ENCODE data around the gene PCBP3.

The PCBP3 gene

DNA sequence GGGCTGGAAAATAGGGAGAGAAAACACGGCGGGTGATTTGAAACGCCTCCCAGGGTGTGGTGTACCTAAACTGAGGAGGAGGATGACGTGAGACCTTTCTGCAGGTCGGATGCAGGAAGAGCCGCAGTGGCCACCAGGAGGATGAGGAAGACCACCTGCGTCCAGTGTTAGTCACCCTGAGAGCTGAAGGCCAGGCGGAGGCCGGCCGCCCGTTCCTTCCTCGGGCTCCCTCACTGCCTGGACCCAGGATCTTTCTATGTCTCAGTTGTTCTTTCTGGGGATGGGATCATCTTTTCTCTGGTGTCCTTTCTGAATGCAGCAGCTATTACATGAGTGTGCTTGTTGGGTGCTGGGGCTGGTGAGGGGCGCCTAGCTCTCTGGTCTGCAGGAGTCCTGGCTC, 263.3 kb downstream of the PCBP3 start:
- TF ChIP-seq, protein P1, sequence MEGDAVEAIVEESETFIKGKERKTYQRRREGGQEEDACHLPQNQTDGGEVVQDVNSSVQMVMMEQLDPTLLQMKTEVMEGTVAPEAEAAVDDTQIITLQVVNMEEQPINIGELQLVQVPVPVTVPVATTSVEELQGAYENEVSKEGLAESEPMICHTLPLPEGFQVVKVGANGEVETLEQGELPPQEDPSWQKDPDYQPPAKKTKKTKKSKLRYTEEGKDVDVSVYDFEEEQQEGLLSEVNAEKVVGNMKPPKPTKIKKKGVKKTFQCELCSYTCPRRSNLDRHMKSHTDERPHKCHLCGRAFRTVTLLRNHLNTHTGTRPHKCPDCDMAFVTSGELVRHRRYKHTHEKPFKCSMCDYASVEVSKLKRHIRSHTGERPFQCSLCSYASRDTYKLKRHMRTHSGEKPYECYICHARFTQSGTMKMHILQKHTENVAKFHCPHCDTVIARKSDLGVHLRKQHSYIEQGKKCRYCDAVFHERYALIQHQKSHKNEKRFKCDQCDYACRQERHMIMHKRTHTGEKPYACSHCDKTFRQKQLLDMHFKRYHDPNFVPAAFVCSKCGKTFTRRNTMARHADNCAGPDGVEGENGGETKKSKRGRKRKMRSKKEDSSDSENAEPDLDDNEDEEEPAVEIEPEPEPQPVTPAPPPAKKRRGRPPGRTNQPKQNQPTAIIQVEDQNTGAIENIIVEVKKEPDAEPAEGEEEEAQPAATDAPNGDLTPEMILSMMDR (IDR thresholded peaks at IDR 0.05; ENCODE audit: low read length, missing control alignments): no peak
- H3K4me3 ChIP-seq (replicated peaks; ENCODE audit: low read depth, low read length): no peak overlapping the region
- no peak for DNase-seq (ENCODE audit: low read depth)

DNA sequence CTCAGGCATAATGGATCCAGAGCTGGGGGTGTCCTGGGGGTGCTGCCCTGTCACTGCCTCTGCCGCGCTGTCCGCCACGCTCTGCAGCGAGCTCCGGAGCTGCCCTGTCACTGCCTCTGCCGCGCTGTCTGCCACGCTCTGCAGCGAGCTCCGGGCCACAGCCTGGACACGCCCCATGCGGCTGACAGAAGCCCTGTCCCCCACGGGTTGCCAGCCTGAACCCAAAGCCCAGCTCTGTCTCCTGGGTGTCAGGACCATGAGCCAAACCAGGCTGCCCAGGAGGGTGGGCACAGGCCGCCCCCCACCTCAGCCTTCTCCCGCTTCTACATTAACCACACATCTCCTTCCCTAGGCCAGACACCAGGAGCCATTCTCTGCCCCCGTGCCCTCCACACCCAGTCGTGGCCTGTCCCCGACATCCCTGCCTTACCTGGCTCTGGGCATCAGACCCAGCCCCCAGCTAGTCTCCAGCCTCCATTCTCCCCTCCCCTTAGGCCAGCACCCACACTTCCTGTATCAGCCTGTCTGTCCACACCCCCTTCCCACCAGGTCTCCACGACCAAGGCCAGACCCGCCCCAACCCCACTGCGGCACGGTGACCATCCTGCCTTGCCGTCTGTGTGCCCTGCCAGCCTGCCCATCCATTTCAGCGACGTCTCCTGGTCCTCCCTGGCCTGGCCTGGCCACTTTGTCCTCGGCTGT, 265.2 kb downstream of the PCBP3 start:
- TF ChIP-seq, protein P1 (IDR thresholded peaks at IDR 0.05; ENCODE audit: low read length, missing control alignments): no peak
- DNase-seq (ENCODE audit: low read depth): no peak
- H3K4me3 ChIP-seq (replicated peaks; ENCODE audit: low read depth, low read length): no peak overlapping the region

DNA sequence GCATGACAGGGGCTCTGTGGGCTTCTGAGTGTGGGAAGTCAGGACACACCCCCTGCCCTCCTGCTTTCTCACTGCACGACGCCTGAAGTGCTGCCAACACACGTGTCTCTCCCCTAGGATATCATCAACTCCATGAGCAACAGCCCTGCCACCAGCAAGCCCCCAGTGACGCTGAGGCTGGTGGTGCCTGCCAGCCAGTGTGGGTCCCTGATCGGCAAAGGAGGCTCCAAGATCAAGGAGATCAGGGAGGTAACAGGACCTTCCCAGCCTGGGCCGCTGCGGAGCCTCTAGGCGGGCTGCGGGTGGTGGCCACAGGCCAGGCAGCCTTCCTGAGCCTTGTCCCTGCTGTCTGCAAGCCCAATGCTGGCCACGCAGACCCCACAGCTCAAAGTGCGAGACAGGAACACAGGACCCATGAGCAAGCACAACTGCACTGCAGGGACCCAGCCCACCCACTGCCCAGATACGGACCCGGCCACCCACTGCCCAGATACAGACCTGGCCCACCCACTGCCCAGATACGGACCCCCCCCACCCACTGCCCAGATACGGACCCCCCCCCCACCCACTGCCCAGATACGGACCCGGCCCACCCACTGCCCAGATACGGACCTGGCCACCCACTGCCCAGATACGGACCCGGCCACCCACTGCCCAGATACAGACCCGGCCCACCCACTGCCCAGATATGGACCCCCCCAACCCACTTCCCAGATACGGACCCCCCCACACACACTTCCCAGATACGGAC, 265.9 kb downstream of the PCBP3 start:
- TF ChIP-seq, protein P1 (IDR thresholded peaks at IDR 0.05; ENCODE audit: low read length, missing control alignments): no peak
- DNase-seq (ENCODE audit: low read depth): no peak
- H3K4me3 ChIP-seq (replicated peaks; ENCODE audit: low read depth, low read length): no peak overlapping the region

DNA sequence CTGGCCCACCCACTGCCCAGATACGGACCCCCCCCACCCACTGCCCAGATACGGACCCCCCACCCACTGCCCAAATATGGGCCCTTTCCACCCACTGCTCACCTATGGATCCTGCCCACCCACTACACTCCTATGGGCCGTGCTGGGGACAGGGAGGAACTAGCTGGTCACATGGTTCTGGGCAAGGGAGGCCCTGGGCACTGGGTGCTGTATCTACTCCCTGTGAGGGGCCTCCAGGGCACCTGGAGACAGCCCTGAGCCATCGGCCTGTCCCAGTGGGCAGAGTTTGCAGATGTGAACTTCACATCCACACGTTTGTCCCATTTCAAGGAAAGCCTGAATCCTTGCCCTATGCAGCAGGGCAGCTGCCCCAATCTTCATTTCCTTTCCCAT, 266.6 kb downstream of the PCBP3 start:
- no peak for DNase-seq (ENCODE audit: low read depth)
- H3K4me3 ChIP-seq (replicated peaks; ENCODE audit: low read depth, low read length): no peak overlapping the region
- TF ChIP-seq, protein P1 (IDR thresholded peaks at IDR 0.05; ENCODE audit: low read length, missing control alignments): no peak

DNA sequence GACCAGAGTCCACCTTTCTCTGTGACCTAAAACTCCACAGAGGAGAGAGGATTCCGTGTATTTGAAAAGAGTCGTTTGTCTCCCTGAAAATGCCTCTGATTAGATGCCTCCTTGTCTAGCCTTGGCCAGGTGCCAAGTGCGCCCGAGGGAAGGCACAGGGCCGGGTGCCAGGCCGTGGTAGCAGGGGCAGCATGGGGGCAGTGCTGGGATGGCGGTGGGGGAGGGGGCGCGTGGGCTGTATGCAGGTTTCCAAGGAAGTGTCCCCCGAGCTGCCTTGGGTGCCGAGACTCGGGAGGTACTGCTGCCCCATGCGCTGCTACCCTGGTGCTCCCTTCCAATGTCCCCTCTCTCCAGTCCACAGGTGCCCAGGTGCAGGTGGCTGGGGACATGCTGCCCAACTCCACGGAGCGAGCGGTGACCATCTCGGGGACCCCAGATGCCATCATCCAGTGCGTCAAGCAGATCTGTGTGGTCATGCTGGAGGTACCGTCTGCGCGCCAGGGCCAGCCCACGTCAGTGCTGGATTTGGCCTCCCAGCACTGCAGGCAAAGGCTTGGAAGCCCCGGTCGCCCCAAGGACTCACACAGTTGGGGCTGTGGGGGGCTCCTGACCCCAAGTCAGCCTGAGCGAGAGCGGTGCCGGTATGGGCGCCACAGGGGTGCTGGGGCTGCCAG, 267.2 kb downstream of the PCBP3 start:
- H3K4me3 ChIP-seq (replicated peaks; ENCODE audit: low read depth, low read length): no peak overlapping the region
- no peak for DNase-seq (ENCODE audit: low read depth)
- TF ChIP-seq, protein P1 (IDR thresholded peaks at IDR 0.05; ENCODE audit: low read length, missing control alignments): no peak

DNA sequence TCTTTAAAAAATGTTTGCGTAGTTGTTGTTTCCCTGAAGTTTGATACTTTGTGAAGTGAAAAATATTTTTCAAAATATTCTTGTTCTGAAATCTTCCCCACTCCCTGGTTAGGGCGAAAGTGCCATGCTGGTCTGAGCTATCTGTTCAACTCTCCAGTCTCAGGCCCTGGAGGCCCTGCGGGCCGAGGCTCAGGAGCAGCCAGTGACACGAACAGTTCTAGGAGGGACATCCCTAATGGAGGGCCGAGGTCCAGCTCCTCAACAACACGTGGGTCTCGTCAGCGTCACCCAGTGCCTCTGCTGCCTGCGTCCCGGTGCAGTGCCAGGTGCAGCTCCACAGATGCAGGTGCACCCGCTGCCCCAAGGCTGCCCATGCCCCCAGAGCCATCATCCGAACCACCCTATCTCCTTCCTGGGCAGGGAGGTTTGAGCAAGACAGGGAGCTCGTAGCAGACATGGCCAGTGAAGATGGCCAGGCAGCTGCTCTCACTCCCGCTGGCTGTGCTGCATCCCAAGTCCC, 268.3 kb downstream of the PCBP3 start:
- no peak for DNase-seq (ENCODE audit: low read depth)
- TF ChIP-seq, protein P1 (IDR thresholded peaks at IDR 0.05; ENCODE audit: low read length, missing control alignments): no peak

More for the DNA sequence above, 268.3 kb downstream of the PCBP3 start:
- no peak overlapping the region for H3K4me3 ChIP-seq (replicated peaks; ENCODE audit: low read depth, low read length)
